ENCODE results near the gene TMED1. TPM values are rescaled to one million over a fixed set of nuclear protein-coding genes. Genes with fewer than 3 reads are reported as not detected.

Gene TMED1
- total and polyA plus RNA-seq, 8 donors, result 25.4 to 45.3 (median 43.0) TPM

DNA sequence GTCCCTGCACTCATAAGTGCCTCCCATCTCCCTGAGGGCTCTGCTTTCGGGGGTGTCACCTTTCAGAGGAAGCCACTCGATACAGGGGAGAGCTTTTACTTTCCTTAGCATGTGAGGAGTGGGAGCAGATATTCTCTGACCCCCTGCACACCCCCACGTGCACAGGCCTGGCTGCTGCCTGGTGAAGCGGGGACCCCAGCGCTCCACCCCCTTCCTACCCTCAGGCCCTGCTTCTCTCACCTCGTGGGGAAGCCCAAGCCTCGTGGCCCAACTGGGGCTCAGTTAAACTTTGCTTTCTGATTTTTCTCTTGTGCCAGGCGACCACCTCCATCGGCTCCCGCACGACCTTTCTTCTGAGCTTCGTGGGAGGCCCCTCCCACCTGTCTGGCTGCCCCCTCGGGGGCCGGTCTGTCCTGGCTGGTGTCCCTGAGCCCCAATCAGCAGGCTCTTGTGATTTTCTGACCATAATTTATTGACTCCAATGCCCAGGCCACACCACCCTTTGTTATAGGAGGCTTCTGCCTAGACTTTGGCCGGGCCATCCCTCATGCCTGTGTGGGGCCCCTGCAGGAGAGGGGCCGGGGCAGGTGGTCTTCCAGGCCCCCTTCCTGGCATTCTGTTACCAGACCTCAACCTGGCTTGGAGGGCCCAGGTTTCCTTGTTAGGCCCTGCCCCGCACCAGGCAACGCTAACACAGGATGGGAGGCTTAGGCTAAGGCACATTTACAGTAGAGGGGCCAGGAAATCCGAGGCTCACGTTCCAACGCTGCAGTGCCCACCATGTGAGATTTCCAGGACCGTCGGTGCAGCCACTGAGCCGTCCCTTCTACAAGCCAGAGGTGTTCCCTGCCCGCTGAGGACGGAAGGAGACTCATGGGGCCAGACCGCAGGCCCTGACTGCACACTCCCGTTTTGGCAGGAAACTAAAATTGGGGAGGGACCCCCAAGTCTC lies 3.7 kb downstream of the TMED1 start:
- no peak overlapping the region for H3K27ac ChIP-seq
- H3K27me3 ChIP-seq, result no peaks in the 10 kb centered on the region
- TF ChIP-seq, protein P1, sequence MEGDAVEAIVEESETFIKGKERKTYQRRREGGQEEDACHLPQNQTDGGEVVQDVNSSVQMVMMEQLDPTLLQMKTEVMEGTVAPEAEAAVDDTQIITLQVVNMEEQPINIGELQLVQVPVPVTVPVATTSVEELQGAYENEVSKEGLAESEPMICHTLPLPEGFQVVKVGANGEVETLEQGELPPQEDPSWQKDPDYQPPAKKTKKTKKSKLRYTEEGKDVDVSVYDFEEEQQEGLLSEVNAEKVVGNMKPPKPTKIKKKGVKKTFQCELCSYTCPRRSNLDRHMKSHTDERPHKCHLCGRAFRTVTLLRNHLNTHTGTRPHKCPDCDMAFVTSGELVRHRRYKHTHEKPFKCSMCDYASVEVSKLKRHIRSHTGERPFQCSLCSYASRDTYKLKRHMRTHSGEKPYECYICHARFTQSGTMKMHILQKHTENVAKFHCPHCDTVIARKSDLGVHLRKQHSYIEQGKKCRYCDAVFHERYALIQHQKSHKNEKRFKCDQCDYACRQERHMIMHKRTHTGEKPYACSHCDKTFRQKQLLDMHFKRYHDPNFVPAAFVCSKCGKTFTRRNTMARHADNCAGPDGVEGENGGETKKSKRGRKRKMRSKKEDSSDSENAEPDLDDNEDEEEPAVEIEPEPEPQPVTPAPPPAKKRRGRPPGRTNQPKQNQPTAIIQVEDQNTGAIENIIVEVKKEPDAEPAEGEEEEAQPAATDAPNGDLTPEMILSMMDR (IDR thresholded peaks at IDR 0.05), result no peak
- DNase-seq (peak in 1 of 4 donors; percentile 66), ATAC-seq (no peak)
- H3K36me3 ChIP-seq, result peaks cover 0 to 75% of the 10 kb centered on the region in 2 donors
- H3K4me3 ChIP-seq, result no peak overlapping the region
- intact Hi-C loops (cut with DNase I), result no loop called here
- H3K9me3 ChIP-seq, result peaks cover 0 to 5% of the 10 kb centered on the region in 2 donors
- peaks cover 0 to 17% of the 10 kb centered on the region in 2 donors for H3K4me1 ChIP-seq

GRCh38 chr19:10830931-10831779 lies 4.9 kb downstream of the TMED1 start:
- peaks cover 0 to 86% of the 10 kb centered on the region in 2 donors for H3K36me3 ChIP-seq
- intact Hi-C loops (cut with DNase I), result no loop called here
- TF ChIP-seq, protein P1 (IDR thresholded peaks at IDR 0.05), result no peak
- H3K27me3 ChIP-seq, result no peaks in the 10 kb centered on the region
- ATAC-seq, result no peak
- H3K4me3 ChIP-seq, result no peak overlapping the region
- no peaks in the 10 kb centered on the region for H3K9me3 ChIP-seq
- H3K4me1 ChIP-seq, result peaks cover 0 to 6% of the 10 kb centered on the region in 2 donors
- no peak overlapping the region for H3K27ac ChIP-seq
- peak in 1 of 4 donors; percentile 67 for DNase-seq

- TF ChIP-seq, protein P1 (IDR thresholded peaks at IDR 0.05), result no peak
Observed at GRCh38 chr19:10830370-10830769, 5.6 kb downstream of the TMED1 start.

DNA sequence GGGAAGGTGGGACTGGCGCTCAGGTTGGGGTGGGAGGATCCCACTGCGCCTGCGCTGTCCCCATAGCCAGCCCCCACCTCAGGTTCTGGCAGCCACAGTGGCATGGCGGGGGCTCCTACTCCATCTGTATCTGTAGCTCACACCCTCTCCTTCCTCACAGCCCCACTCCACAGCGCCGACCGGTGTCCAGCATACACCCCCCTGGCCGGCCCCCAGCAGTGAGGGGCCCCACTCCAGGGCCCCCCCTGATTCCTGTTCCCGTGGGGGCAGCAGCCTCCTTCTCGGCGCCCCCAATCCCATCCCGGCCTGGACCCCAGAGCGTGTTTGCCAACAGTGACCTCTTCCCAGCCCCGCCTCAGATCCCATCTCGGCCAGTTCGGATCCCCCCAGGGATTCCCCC lies 6.0 kb downstream of the TMED1 start:
- Histone ChIP-seq H3K4me1 (peaks cover 0 to 1% of the 10 kb centered on the region in 2 donors), H3K27ac (no peak overlapping the region), H3K4me3 (no peak overlapping the region), H3K36me3 (peaks cover 0 to 98% of the 10 kb centered on the region in 2 donors), H3K9me3 (no peaks in the 10 kb centered on the region), H3K27me3 (no peaks in the 10 kb centered on the region)
- intact Hi-C loops (cut with DNase I), result no loop called here
- DNase-seq (peak in 1 of 4 donors; percentile 70), ATAC-seq (no peak)
- TF ChIP-seq, protein P1 (IDR thresholded peaks at IDR 0.05), result no peak

More at GRCh38 chr19:10830370-10830769, 5.6 kb downstream of the TMED1 start:
- no peak overlapping the region for H3K27ac ChIP-seq
- no peak for DNase-seq
- H3K27me3 ChIP-seq, result no peaks in the 10 kb centered on the region
- H3K4me3 ChIP-seq, result no peak overlapping the region
- no peaks in the 10 kb centered on the region for H3K9me3 ChIP-seq
- ATAC-seq, result no peak
- peaks cover 0 to 5% of the 10 kb centered on the region in 2 donors for H3K4me1 ChIP-seq
- intact Hi-C loops (cut with DNase I), result no loop called here
- H3K36me3 ChIP-seq, result peaks cover 0 to 94% of the 10 kb centered on the region in 2 donors
